ENCODE measurements around the gene CIDEC.
"Not testable (repeated sequence)": the region's sequence is repeated elsewhere in the genome, so short reads cannot be mapped to it uniquely, and the experiment has no call there.

CIDEC gene

GRCh38 chr3:9881441-9881840 is 1.4 kb upstream of the CIDEC start:
- Histone ChIP-seq H3K27ac (no peak overlapping the region), H4K20me1 (ENCODE audit: insufficient read depth) (no peaks in the 10 kb centered on the region), H3K4me3 (IDR thresholded peaks at IDR 0.05; ENCODE audit: insufficient read depth, low read depth, low read length) (no peak overlapping the region), H3K9ac (no peak overlapping the region), H3K79me2 (ENCODE audit: insufficient read depth, low read depth) (no peaks in the 10 kb centered on the region), H2AFZ (ENCODE audit: low read depth) (no peak overlapping the region), H3K4me2 (no peak overlapping the region), H3K27me3 (ENCODE audit: insufficient read depth, low read depth) (no peaks in the 10 kb centered on the region), H3K36me3 (ENCODE audit: insufficient read depth) (no peaks in the 10 kb centered on the region), H3K4me1 (ENCODE audit: low read depth, poor library complexity, severe bottlenecking) (peaks cover 10% of the 10 kb centered on the region)
- no peak for TF ChIP-seq CTCF (conservative IDR thresholded peaks at IDR 0.05; ENCODE audit: low read depth, low read length)

- no peaks in the 10 kb centered on the region for H3K36me3 ChIP-seq (ENCODE audit: insufficient read depth)
- no peak overlapping the region for H3K27ac ChIP-seq
- no peaks in the 10 kb centered on the region for H4K20me1 ChIP-seq (ENCODE audit: insufficient read depth)
- no peaks in the 10 kb centered on the region for H3K79me2 ChIP-seq (ENCODE audit: insufficient read depth, low read depth)
- no peak overlapping the region for H2AFZ ChIP-seq (ENCODE audit: low read depth)
- TF ChIP-seq CTCF (conservative IDR thresholded peaks at IDR 0.05; ENCODE audit: low read depth, low read length) = no peak
- no peak overlapping the region for H3K4me2 ChIP-seq
- H3K9ac ChIP-seq = no peak overlapping the region
- H3K27me3 ChIP-seq (ENCODE audit: insufficient read depth, low read depth) = no peaks in the 10 kb centered on the region
- H3K4me3 ChIP-seq (IDR thresholded peaks at IDR 0.05; ENCODE audit: insufficient read depth, low read depth, low read length) = no peak overlapping the region
- H3K4me1 ChIP-seq (ENCODE audit: low read depth, poor library complexity, severe bottlenecking) = peaks cover 10% of the 10 kb centered on the region
Measured at GRCh38 chr3:9878700-9879099, 1.4 kb downstream of the CIDEC start.

- H4K20me1 ChIP-seq (ENCODE audit: insufficient read depth) = no peaks in the 10 kb centered on the region
- TF ChIP-seq CTCF (conservative IDR thresholded peaks at IDR 0.05; ENCODE audit: low read depth, low read length) = no peak
- H3K27ac ChIP-seq = no peak overlapping the region
- no peaks in the 10 kb centered on the region for H3K27me3 ChIP-seq (ENCODE audit: insufficient read depth, low read depth)
- no peak overlapping the region for H3K9ac ChIP-seq
- H3K79me2 ChIP-seq (ENCODE audit: insufficient read depth, low read depth) = no peaks in the 10 kb centered on the region
- H2AFZ ChIP-seq (ENCODE audit: low read depth) = no peak overlapping the region
- H3K36me3 ChIP-seq (ENCODE audit: insufficient read depth) = no peaks in the 10 kb centered on the region
- H3K4me2 ChIP-seq = no peak overlapping the region
- H3K4me1 ChIP-seq (ENCODE audit: low read depth, poor library complexity, severe bottlenecking) = peaks cover 10% of the 10 kb centered on the region
- H3K4me3 ChIP-seq (IDR thresholded peaks at IDR 0.05; ENCODE audit: insufficient read depth, low read depth, low read length) = no peak overlapping the region
Measured at GRCh38 chr3:9876991-9877390, 3.1 kb downstream of the CIDEC start.

GRCh38 chr3:9876255-9876654 is 3.8 kb downstream of the CIDEC start:
- H3K4me3 ChIP-seq (IDR thresholded peaks at IDR 0.05; ENCODE audit: insufficient read depth, low read depth, low read length) = not testable (repeated sequence)

DNA sequence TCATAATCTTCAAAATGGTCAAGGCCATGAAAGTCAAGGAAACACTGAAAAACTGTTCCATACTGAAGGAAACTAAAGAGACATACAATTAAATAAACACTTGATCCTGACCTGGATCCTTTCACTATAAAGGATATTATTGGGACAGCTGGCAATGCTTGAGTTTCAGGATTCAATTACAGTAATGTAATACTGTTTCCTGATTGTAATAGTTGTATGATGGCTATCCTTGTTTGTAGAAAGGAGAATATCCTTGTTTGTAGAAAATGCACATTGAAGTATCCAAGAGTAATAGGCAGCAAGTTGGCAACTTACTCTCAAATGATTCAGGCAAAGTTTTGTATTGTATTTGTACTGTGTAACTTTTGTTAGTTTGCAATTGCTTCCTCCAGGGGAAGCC is 4.6 kb downstream of the CIDEC start:
- Histone ChIP-seq H3K27me3 (ENCODE audit: insufficient read depth, low read depth) (no peaks in the 10 kb centered on the region), H2AFZ (ENCODE audit: low read depth) (no peak overlapping the region), H4K20me1 (ENCODE audit: insufficient read depth) (no peaks in the 10 kb centered on the region), H3K79me2 (ENCODE audit: insufficient read depth, low read depth) (no peaks in the 10 kb centered on the region), H3K36me3 (ENCODE audit: insufficient read depth) (no peaks in the 10 kb centered on the region), H3K27ac (no peak overlapping the region), H3K9ac (no peak overlapping the region), H3K4me1 (ENCODE audit: low read depth, poor library complexity, severe bottlenecking) (peaks cover 10% of the 10 kb centered on the region), H3K4me3 (IDR thresholded peaks at IDR 0.05; ENCODE audit: insufficient read depth, low read depth, low read length) (no peak overlapping the region), H3K4me2 (no peak overlapping the region)
- TF ChIP-seq CTCF (conservative IDR thresholded peaks at IDR 0.05; ENCODE audit: low read depth, low read length) = no peak

More at GRCh38 chr3:9876255-9876654, 3.8 kb downstream of the CIDEC start:
- not testable (repeated sequence) for H3K4me2 ChIP-seq; H3K36me3 ChIP-seq (ENCODE audit: insufficient read depth); H3K9ac ChIP-seq; H3K27ac ChIP-seq; H3K79me2 ChIP-seq (ENCODE audit: insufficient read depth, low read depth); H3K27me3 ChIP-seq (ENCODE audit: insufficient read depth, low read depth); H2AFZ ChIP-seq (ENCODE audit: low read depth); H4K20me1 ChIP-seq (ENCODE audit: insufficient read depth)
- peaks cover 10% of the 10 kb centered on the region for H3K4me1 ChIP-seq (ENCODE audit: low read depth, poor library complexity, severe bottlenecking)

DNA sequence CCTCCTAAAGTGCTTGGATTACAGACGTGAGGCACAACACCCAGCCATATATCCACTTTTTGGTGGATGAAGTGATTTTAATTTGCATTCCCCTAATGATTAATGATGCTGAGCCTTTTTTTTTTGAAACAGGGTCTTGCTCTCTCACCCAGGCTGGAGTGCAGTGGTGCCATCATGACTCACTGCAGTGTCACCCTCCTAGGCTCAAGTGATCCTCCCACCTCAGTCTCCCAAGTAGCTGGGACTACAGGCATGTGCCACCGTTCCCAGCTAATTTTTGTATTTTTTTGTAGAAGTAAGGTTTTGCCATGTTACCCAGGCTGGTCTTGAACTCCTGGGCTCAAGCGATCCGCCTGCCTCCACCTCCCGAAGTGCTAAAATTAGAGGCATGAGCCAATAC is 8.0 kb downstream of the CIDEC start:
- not testable (repeated sequence) for H2AFZ ChIP-seq (ENCODE audit: low read depth); H3K4me3 ChIP-seq (IDR thresholded peaks at IDR 0.05; ENCODE audit: insufficient read depth, low read depth, low read length)

More for the DNA sequence above, 8.0 kb downstream of the CIDEC start:
- not testable (repeated sequence) for H3K4me2 ChIP-seq; H3K9ac ChIP-seq; H3K79me2 ChIP-seq (ENCODE audit: insufficient read depth, low read depth); H3K27ac ChIP-seq; H3K27me3 ChIP-seq (ENCODE audit: insufficient read depth, low read depth); H3K4me1 ChIP-seq (ENCODE audit: low read depth, poor library complexity, severe bottlenecking); H4K20me1 ChIP-seq (ENCODE audit: insufficient read depth); H3K36me3 ChIP-seq (ENCODE audit: insufficient read depth)

Data from KMS-11 (cell line).